Islet precursor cell (in vitro differentiated cells): Measurements from ENCODE around the gene CD209.

Experiments
- DNase-seq: peaks from one replicate; pipeline ENCODE4 v3.0.0-alpha.2; 2018

CD209 gene

DNA sequence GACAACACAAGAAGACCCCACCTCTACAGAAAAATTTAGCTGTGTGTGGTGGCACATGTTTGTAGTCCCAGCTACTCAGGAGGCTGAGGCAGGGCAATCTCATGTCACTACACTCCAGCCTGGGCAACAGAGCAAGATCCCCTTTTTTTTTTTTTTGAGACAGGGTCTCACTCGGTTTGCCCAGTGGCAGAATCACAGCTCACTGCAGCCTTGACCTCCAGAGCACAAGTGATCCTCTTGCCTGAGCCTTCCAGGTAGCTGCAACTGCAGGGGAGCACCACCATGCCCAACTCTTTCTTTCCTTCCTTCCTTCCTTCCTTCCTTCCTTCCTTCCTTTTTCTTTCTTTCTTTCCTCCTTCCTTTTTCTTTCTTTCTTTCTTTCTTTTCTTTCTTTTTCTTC lies 11.2 kb downstream of the CD209 start:
- no peak for DNase-seq

GRCh38 chr19:7734220-7735203 lies 12.8 kb downstream of the CD209 start:
- DNase-seq: no peak

GRCh38 chr19:7733376-7733775 lies 14.0 kb downstream of the CD209 start:
- no peak for DNase-seq

DNA sequence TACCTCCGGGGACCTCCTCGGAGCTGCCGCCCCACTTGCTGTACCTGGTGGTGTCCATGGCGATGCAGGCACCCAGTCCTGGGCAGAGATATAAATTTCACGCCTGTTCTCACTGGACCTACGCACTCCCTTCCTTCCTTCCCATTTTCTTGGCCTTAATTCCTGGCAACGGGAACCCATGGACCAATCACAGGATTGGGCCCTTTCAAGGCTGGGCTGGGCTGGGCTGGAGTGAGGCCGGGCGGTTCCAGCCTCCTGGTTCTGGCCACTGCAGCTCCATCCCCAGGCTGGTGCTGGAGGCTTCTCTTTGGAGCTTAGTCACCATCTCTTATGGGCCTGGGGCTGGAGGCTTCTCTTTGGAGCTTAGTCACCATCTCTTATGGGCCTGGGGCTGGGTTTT lies 15.3 kb downstream of the CD209 start, which contains the start of gene CLEC4G:
CLEC4G (minus strand) TSS at position 66 of the 400 bp plus-strand sequence; CDS start at position 58, 8 bp downstream.
- no peak for DNase-seq

DNA sequence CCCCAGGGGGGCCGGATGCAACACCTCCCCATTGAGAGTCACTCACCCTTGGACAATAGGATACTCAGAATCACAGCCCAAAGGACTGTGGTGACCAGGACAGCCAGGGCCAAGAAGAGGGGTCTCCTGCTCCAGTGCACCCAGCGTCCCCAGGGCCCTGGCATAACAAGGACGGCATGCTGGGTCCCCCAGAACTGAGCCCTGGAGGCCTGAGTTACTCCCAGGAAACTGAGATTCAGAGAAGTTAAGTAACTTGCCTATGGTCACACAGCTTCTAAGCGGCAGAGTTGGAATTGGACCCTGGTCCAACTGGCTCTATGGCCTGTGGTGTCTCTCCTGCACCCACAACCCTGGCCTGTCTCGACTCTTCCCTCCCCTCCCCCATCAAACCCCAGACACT lies 15.7 kb downstream of the CD209 start:
- DNase-seq: no peak

GRCh38 chr19:7731218-7731595 lies 16.1 kb downstream of the CD209 start:
- DNase-seq: no peak

DNA sequence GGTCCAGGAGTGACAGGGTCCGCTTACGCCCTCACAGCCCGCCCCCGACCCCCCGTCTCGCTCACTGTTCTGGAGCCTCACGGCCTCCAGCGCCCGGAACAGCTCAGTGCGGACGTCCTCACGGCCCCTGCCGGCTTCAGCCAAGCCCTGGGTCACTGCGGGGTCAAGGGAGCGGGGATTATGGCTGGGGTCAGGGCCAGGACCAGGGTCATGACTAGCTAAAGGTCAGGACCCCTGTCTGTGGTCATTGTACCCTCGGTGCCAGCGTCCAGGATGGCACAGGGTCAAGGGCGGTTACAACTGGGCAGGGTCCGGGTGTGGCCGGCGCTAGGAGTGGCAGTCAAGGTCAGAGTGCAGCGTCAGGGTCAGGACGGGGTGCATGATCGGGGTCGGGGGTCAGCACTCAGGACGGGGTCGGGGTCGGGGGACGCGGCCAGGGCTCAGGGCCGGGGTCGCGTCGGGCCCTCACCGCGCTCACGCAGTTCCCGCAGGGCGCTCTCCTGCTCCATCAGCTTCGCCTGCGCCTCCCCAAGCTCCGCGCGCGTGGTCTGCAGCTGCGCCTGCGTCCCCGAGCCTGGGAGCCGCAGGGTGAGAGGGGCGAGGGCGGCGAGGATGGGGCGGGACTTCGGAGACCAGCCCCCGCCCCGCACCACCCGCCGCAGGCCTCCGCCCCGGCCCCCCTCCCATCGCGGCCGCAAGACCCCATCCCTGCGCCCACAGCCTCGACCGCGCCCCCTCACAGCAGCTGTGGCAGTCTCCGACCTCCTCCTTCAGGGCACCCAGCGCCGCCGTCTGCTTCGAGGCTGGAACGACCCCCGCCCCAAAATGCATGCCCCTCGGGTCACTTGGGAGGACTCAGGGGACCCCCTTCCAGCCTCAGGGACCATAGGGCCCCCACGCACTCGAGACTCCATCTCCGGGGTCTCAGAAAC lies 16.8 kb downstream of the CD209 start:
- DNase-seq: no peak

GRCh38 chr19:7729831-7730285 lies 17.5 kb downstream of the CD209 start:
- no peak for DNase-seq

GRCh38 chr19:7729211-7729610 lies 18.1 kb downstream of the CD209 start:
- no peak for DNase-seq

GRCh38 chr19:7725791-7726190 lies 21.5 kb downstream of the CD209 start:
- no peak for DNase-seq

DNA sequence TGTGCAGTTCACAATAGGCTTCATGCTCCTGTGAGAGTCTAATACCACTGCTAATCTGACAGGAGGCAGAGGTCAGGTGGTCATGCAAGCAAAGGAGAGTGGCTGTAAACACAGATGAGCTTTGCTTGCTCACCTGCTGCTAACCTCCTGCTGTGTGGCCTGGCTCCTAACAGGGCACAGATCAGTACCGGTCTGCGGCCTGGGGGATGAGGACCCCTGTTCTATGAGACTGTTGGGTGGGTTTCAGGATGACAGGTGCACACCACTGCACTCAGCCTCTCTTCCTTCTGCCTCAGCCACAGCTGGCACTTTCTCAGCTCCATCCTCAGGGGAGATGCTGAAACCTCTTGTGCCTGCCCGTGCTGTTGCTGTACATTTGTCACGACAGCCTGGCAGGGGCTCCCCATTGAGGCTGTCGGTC lies 25.1 kb downstream of the CD209 start:
- no peak for DNase-seq

- DNase-seq: no peak
Observed at GRCh38 chr19:7720351-7720750, 27.0 kb downstream of the CD209 start.

- no peak for DNase-seq
Observed at GRCh38 chr19:7718668-7719067, 28.7 kb downstream of the CD209 start.

- DNase-seq: no peak
Observed at GRCh38 chr19:7716762-7717161, 30.6 kb downstream of the CD209 start.

- no peak for DNase-seq
Observed at GRCh38 chr19:7715671-7716070, 31.7 kb downstream of the CD209 start.

DNA sequence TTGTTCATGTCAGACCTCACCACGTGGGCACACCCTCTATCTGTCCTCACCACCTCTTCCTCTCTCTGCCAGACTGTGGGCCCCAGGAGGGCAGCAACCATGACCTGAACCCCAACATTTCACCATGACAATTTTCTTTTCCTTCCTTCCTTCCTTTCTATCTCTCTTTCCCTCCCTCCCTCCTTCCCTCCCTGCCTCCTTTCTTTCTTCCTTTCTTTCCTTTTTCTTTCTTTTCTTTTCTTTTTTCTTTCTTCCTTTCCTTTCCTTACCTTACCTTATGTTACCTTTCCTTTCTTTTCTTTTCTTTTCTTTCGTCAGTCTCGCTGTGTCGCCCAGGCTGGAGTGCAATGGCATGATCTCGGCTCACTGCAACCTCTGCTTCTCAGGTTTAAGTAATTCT lies 36.7 kb downstream of the CD209 start:
- no peak for DNase-seq

GRCh38 chr19:7709932-7710460 lies 37.3 kb downstream of the CD209 start:
- no peak for DNase-seq

- no peak for DNase-seq
Observed at GRCh38 chr19:7706955-7707456, 40.3 kb downstream of the CD209 start.

DNA sequence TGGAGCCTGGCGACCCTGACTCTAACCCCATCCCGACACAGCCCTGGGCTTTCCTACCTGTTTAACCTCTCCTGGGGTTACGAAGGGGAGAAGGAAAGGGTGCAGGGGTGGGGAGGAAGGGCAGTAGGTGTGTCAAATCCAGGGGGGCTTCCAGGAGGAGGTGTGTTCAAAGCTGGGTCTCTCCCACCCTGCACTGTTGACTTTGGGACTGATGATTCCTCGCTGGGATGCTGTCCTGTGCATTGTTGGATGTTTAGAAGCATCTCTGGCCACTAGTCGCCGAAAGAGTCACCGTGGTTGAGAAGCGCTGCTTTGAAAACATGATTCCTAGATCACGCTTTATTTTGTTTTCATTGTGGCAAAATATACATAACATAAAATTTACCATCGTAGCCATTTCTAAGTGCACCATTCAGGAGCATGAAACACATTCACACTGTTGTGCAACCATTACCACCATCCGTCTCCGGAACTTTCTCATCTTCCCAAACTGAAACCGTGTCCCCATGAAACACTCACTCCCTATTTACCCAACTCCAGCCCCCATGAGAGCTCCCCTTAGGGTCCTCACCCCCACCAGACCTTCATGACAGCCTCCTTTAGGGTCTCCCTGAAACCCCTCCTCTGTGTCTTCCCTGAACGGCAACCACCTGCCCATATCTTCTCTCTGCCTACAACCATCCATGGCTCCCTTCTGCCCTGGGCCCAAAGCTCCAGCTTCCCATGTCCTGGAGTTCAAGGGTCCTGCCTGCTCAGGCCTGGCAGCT lies 41.0 kb downstream of the CD209 start:
- no peak for DNase-seq

DNA sequence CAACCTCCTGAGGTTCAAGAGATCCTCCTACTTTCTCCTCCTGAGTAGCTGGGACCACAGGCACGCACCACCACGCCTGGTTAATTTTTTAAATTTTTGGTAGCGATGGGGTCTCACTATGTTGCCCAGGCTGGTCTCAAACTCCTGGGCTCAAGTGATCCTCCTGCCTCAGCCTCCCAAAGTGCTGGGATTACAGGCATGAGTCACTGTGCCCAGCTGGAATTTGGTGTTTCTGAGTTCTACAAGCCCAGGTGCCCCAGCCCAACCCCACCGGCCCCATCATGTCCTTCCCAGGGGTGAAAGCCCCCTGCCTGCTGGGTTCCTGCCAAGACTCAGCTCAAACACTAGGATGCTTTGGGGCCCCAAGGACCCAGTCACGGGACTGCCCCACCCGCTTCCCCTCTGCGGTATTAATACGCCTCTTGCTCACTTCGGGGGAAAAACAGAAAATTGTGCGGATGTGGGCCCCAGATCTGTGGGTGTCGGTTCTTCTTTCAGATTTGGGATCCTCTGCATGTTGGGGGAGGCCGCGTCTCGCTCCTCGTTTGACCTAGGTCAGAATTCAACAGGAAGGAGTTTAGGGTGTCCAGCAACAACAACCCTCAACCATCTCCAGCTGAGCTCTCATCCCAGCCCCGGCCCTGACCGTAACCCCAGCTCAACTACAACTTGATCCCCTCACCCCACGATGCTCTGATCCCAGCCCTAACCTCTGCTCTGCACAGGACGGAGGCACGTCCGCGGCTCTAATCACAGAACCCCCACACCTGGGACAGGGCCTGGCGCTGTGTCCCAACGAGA lies 41.7 kb downstream of the CD209 start:
- DNase-seq: no peak
